ENCODE data around the gene SGCA. TPM values are rescaled to one million over a fixed set of nuclear protein-coding genes. Genes with fewer than 3 reads are reported as not detected.

SGCA gene
- total RNA-seq, 1 donor from 2014 or later: not detected

GRCh38 chr17:50177476-50177875, 11.7 kb downstream of the SGCA start:
- H3K27ac Mint-ChIP-seq (ENCODE audit: unreplicated experiment): no peak overlapping the region
- DNase-seq (ENCODE audit: low read depth, low spot score): no peak
- TF ChIP-seq CTCF (conservative IDR thresholded peaks at IDR 0.05): no peak
- H3K36me3 Mint-ChIP-seq (ENCODE audit: low read depth): no peaks in the 10 kb centered on the region
- no peaks in the 10 kb centered on the region for H3K27me3 Mint-ChIP-seq (ENCODE audit: low read depth)
- peaks cover 55% of the 10 kb centered on the region for H3K4me1 Mint-ChIP-seq
- no peaks in the 10 kb centered on the region for H3K9me3 Mint-ChIP-seq
- H3K4me3 Mint-ChIP-seq: no peak overlapping the region

- Mint-ChIP-seq H3K27ac (ENCODE audit: unreplicated experiment) (peak overlapping the region; percentile 96), H3K36me3 (ENCODE audit: low read depth) (no peaks in the 10 kb centered on the region), H3K27me3 (ENCODE audit: low read depth) (no peaks in the 10 kb centered on the region), H3K4me1 (peaks cover 52% of the 10 kb centered on the region), H3K4me3 (peak overlapping the region; percentile 64), H3K9me3 (no peaks in the 10 kb centered on the region)
- peak; percentile 58 for TF ChIP-seq CTCF (conservative IDR thresholded peaks at IDR 0.05)
- DNase-seq (ENCODE audit: low read depth, low spot score): peak; percentile 52
Observed at GRCh38 chr17:50177983-50178834, 12.4 kb downstream of the SGCA start.

GRCh38 chr17:50180111-50180510, 14.3 kb downstream of the SGCA start:
- Mint-ChIP-seq H3K9me3 (no peaks in the 10 kb centered on the region), H3K27ac (ENCODE audit: unreplicated experiment) (no peak overlapping the region), H3K4me1 (peaks cover 63% of the 10 kb centered on the region), H3K4me3 (peak overlapping the region; percentile 3), H3K27me3 (ENCODE audit: low read depth) (no peaks in the 10 kb centered on the region), H3K36me3 (ENCODE audit: low read depth) (no peaks in the 10 kb centered on the region)
- DNase-seq (ENCODE audit: low read depth, low spot score): no peak
- no peak for TF ChIP-seq CTCF (conservative IDR thresholded peaks at IDR 0.05)

GRCh38 chr17:50180620-50181019, 14.8 kb downstream of the SGCA start:
- Mint-ChIP-seq H3K4me3 (no peak overlapping the region), H3K9me3 (no peaks in the 10 kb centered on the region), H3K27me3 (ENCODE audit: low read depth) (no peaks in the 10 kb centered on the region), H3K27ac (ENCODE audit: unreplicated experiment) (peak overlapping the region; percentile 71), H3K36me3 (ENCODE audit: low read depth) (no peaks in the 10 kb centered on the region), H3K4me1 (peaks cover 63% of the 10 kb centered on the region)
- TF ChIP-seq CTCF (conservative IDR thresholded peaks at IDR 0.05): no peak
- no peak for DNase-seq (ENCODE audit: low read depth, low spot score)

- no peaks in the 10 kb centered on the region for H3K9me3 Mint-ChIP-seq
- H3K27ac Mint-ChIP-seq (ENCODE audit: unreplicated experiment): no peak overlapping the region
- H3K4me1 Mint-ChIP-seq: peaks cover 63% of the 10 kb centered on the region
- DNase-seq (ENCODE audit: low read depth, low spot score): no peak
- H3K27me3 Mint-ChIP-seq (ENCODE audit: low read depth): no peaks in the 10 kb centered on the region
- H3K4me3 Mint-ChIP-seq: peak overlapping the region; percentile 34
- TF ChIP-seq CTCF (conservative IDR thresholded peaks at IDR 0.05): no peak
- H3K36me3 Mint-ChIP-seq (ENCODE audit: low read depth): no peaks in the 10 kb centered on the region
Observed at GRCh38 chr17:50181144-50181543, 15.3 kb downstream of the SGCA start.
